Stimulated activated CD4-positive, alpha-beta T cell treated with anti-CD3 and anti-CD28 coated beads, Interleukin-4, amount 100 ng/mL, for 4 hours (primary cell): ENCODE data around the gene L3MBTL3.
A peak's percentile ranks its signal among the peaks of the same experiment; 100 is the strongest.
"Not testable (repeated sequence)": the region's sequence is repeated elsewhere in the genome, so short reads cannot be mapped to it uniquely, and the experiment has no call there.

Experiments used
- DNase-seq, 2 experiments: peaks; one replicate each; pipeline ENCODE4 v3.0.0-alpha.2; 2020

Gene L3MBTL3

GRCh38 chr6:130143709-130144108 lies 125.3 kb downstream of the L3MBTL3 start:
- no peak for DNase-seq

GRCh38 chr6:130147111-130147510 lies 128.7 kb downstream of the L3MBTL3 start:
- no peak for DNase-seq

- DNase-seq: no peak
Observed at GRCh38 chr6:130148181-130148580, 129.8 kb downstream of the L3MBTL3 start.

- not testable (repeated sequence) for DNase-seq
Observed at GRCh38 chr6:130149016-130149415, 130.6 kb downstream of the L3MBTL3 start.

GRCh38 chr6:130150906-130151305 lies 132.5 kb downstream of the L3MBTL3 start:
- DNase-seq: no peak

GRCh38 chr6:130152908-130153510 lies 134.6 kb downstream of the L3MBTL3 start:
- DNase-seq: no peak

GRCh38 chr6:130156908-130157307 lies 138.5 kb downstream of the L3MBTL3 start:
- no peak for DNase-seq

GRCh38 chr6:130158056-130158455 lies 139.7 kb downstream of the L3MBTL3 start:
- no peak for DNase-seq

- DNase-seq: no peak
Observed at GRCh38 chr6:130158548-130158947, 140.2 kb downstream of the L3MBTL3 start.

- no peak for DNase-seq
Observed at GRCh38 chr6:130159956-130160355, 141.6 kb downstream of the L3MBTL3 start.

GRCh38 chr6:130161683-130162404 lies 143.5 kb downstream of the L3MBTL3 start:
- DNase-seq: no peak

- no peak for DNase-seq
Observed at GRCh38 chr6:130162421-130162820, 144.0 kb downstream of the L3MBTL3 start.

GRCh38 chr6:130163266-130163665 lies 144.9 kb downstream of the L3MBTL3 start:
- no peak for DNase-seq

- no peak for DNase-seq
Observed at GRCh38 chr6:130164251-130164650, 145.9 kb downstream of the L3MBTL3 start.

- no peak for DNase-seq
Observed at GRCh38 chr6:130167655-130168054, 149.3 kb downstream of the L3MBTL3 start.

GRCh38 chr6:130170160-130170559 lies 151.8 kb downstream of the L3MBTL3 start:
- DNase-seq: not testable (repeated sequence)

- DNase-seq: not testable (repeated sequence)
Observed at GRCh38 chr6:130173377-130174004, 155.1 kb downstream of the L3MBTL3 start.

- DNase-seq: no peak
Observed at GRCh38 chr6:130176378-130176777, 158.0 kb downstream of the L3MBTL3 start.

- DNase-seq: no peak
Observed at GRCh38 chr6:130178692-130179091, 160.3 kb downstream of the L3MBTL3 start.

GRCh38 chr6:130182466-130182865 lies 164.1 kb downstream of the L3MBTL3 start:
- DNase-seq: no peak

- DNase-seq: peak in 1 of 2 experiments; percentile 11
Observed at GRCh38 chr6:130183271-130184222, 165.2 kb downstream of the L3MBTL3 start.

- no peak for DNase-seq
Observed at GRCh38 chr6:130185658-130186057, 167.3 kb downstream of the L3MBTL3 start.
